NCI-H69 (cell line): Measurements from ENCODE around the gene GLRB.
A peak's percentile ranks its signal among the peaks of the same experiment; 100 is the strongest.
"Not testable (repeated sequence)": the region's sequence is repeated elsewhere in the genome, so short reads cannot be mapped to it uniquely, and the experiment has no call there.

Source experiments
- DNase-seq: peaks from one replicate; lab custom pipeline; 2025; lab: John Stamatoyannopoulos, UW

GLRB gene

DNA sequence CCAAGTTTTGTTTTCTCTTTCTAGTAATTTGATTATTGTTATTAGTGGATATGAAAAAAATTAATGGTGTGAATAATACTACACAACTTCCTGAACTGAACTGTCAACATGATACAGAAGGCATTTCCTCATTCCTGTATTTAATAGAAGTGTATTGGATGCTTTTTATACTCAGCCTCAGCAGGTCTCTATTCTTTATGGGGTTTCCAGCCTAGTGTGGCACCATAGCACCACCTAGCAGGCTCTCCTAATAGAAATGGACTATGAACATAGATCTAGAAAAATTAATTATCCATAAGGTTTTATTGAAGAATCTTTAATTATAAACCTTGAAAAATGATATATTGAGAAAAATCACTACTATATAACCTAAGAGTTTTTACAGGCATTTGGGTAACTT lies 52.4 kb downstream of the GLRB start:
- DNase-seq: peak; percentile 48

DNA sequence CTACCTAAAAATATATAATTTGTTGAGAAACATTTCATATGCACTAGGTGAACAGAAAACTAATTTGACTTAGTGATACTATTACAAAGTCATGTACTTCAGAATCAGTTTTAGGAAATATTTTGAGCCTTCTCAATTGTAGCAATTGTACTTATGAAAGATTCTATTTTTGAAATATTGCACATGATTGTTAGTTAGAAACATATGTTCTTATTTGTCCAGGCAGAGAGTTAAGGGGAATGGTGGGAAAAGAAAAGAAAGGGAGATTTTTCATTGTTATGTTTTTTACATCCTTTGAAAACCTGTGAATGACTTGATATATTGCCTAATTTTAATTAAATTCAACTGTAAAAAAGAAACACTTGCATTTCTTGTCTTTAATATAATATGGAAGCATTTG lies 66.0 kb downstream of the GLRB start:
- no peak for DNase-seq

GRCh38 chr4:157143369-157143768 lies 67.4 kb downstream of the GLRB start:
- DNase-seq: no peak

DNA sequence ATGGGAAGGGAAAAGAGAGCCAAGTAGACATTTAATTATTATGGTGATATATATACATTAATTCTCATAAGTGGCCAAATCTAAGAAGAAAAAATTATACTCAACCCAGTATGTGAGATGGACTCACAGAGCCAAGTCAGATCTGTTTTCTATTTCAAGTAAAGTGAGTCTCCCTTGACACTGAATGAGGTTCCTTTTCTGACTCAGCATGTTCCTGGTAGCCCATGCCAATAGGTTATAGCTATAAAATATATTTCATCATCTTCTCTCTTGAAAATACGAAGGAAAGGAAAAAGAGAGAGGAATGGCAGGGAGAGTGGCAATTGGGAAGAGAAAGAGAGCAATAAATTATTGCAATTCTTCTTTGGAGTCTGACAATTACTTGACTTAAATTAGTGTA lies 75.8 kb downstream of the GLRB start:
- no peak for DNase-seq

- no peak for DNase-seq
Observed at GRCh38 chr4:157165935-157166610, 90.1 kb downstream of the GLRB start.

GRCh38 chr4:157170321-157170720 lies 94.4 kb downstream of the GLRB start:
- DNase-seq: no peak

DNA sequence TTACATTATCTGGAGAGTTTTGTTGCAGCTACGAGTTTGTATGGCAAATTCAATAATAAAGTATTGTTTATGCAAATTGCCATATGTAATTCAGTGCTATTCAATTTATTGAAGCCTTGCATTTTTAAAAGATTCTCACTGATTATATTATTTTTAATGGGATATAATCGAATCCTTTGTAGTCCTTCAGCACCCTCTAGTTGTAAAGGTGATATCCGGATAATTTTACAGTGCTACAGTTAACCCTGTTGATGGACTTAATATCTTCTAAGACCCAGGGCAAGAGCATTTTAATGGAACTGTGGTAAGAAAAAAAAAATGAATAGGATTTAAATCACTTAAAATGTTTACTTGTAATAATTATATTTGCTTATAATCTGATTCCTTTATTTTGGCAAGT lies 96.1 kb downstream of the GLRB start:
- peak; percentile 10 for DNase-seq

DNA sequence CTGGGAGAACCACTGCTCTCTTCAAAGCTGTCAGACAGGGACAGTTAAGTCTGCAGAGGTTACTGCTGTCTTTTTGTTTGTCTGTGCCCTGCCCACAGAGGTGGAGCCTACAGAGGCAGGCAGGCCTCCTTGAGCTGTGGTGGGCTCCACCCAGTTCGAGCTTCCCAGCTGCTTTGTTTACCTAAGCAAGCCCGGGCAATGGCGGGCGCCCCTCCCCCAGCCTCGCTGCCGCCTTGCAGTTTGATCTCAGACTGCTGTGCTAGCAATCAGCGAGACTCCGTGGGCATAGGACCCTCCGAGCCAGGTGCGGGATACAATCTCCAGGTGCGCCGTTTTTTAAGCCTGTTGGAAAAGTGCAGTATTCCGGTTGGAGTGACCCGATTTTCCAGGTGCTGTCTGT lies 104.3 kb downstream of the GLRB start:
- DNase-seq: not testable (repeated sequence)

DNA sequence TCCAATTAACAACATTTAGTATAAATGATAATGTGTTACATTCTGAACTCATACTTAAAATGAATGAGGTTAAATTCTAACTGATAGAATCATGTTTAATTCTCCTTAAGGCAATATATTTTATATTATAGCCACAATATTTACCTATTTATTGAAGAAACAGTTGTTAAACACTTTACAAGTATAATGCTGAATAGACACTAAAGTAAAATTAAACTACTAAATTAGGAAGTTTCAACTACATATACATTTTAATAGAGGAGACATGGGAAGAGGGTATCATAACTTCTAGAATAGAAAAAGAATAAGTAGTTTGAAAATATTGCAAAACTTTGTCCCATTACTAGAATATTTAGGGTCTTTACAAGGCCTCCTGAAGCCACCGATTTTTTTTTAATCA lies 108.3 kb downstream of the GLRB start:
- no peak for DNase-seq

DNA sequence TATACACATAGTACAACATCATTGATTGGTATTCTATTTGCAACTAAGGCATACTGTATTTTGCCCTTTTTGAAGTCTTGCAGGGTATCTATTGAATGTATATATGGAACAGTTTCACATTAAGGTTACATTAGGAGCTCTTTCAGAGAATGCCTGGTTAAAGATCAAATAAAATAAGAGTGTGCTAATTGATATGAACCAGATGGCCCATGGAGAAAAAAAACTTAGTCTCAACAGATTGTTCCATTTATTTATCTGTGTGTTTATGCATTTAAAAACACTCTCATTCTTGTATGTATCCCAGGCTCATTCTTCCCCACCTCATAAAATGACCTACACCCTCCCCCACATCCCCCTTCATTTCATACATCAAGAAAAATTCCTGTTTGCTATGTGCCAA lies 109.4 kb downstream of the GLRB start:
- peak; percentile 2 for DNase-seq

- no peak for DNase-seq
Observed at GRCh38 chr4:157195374-157195773, 119.4 kb downstream of the GLRB start.

GRCh38 chr4:157196046-157196445 lies 120.1 kb downstream of the GLRB start:
- DNase-seq: no peak

DNA sequence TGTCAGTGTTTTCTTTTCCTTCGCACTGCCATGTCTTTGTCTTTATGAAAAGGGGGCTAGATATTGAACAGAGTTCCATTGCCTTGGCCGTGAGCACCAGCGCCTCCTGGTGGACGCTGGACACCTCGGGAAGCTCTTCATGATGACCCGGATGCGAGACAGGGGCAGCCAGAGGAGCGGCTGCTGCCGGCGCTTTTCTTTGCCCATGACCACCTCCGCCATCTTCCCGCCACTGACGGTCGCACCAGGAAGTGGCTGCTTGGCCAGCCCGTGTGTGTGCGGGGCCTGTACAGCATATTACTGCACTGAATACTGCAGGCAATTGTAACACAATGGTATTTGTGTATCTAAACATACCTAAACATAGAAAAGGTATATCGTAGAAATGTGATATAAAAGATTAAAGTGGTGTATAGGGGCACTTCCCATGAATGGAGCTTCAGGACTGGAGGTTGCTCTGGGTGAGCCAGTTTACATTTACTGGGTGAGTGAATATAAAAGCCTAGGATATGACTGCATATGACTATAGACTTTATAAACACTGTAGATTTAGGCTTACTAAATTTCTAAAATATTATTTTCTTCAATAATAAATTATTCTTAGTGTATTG lies 128.8 kb downstream of the GLRB start:
- DNase-seq: peak; percentile 10

DNA sequence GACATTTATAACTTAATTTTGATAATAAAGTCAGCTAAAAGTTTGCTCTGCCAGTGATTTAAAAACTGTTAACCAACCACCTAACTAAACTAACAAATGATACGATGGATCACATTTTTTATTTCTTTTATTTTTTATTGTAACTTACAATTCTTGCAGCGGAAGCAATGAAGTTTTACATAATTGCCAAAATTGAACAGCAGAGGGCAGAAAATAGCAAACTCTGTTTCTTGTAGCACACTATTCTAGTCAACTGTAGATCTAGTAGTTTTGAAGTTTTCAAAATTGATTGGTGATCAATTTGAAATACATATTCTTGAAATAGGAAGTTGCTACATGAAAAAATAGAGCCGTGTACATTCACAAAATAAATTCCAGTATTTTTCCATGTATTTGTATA lies 141.8 kb downstream of the GLRB start:
- peak; percentile 47 for DNase-seq

GRCh38 chr4:157219711-157220370 lies 143.9 kb downstream of the GLRB start:
- peak; percentile 67 for DNase-seq

DNA sequence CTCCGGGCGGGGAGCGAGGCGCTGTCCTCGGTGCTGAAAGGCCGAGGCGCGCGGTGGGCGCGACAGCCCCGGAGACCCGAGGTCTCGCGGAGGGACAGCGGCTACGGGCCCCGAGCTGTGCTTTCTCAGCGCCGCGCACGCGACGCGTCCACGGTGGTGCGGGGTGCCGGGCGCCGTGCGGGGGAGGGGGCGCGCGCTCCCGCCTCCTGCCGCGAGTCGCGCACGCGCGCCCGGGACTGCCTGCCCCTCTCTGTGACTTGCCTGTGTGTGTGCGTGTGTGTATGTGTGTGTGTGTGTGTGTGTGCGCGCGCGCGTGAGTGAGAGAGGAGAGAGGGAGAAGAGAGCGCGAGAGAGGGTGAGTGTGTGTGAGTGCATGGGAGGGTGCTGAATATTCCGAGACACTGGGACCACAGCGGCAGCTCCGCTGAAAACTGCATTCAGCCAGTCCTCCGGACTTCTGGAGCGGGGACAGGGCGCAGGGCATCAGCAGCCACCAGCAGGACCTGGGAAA lies 144.5 kb downstream of the GLRB start, which contains the start of gene GRIA2:
Gene GRIA2, plus strand, starts transcription at position 358 of the 511 bp plus-strand sequence. CDS start 315 bp downstream, outside the sequence.
- DNase-seq: peak; percentile 92

- DNase-seq: peak; percentile 73
Observed at GRCh38 chr4:157221426-157221894, 145.5 kb downstream of the GLRB start.
